Medulla oblongata (tissue), 1 donor: ENCODE measurements around the gene CRISPLD2.

Experiments
- DNase-seq: peaks from one replicate; pipeline ENCODE4 v3.0.0-alpha.2; 2015; ENCODE audit errors: extremely low spot score

The CRISPLD2 gene

DNA sequence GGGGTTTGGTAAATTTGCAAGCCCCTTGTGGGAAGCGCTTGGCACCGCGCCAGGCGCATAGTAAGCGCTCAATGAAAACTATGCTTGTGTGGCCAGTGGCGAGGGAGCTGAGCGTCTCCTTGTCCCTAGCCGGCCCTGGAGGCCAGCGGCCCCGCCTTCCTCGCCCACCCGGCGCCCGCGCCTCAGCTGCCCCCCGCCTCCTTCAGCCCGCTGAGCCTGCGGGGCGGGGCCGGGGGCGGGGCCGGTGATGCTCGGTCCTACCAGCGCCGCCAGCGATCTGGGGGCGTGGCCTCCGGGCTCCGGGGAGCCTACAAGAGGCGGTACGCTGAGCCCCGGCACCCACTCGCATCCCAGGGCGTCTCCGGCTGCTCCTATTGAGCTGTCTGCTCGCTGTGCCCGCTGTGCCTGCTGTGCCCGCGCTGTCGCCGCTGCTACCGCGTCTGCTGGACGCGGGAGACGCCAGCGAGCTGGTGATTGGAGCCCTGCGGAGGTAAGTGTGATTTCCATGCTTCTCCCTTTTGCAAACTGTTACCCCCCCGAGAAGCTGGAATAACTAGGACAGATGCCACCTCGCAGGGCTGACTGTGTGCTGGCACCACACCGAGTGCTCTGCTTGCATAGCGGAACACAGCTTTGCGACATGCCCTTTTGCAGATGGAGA is at the start of gene CRISPLD2:
Gene CRISPLD2, plus strand, starts transcription at position 342 of the 661 bp plus-strand sequence. CDS start 18,511 bp downstream, outside the sequence.
- DNase-seq = peak; percentile 85

GRCh38 chr16:84773312-84773711 is 46.5 kb upstream of the CRISPLD2 start:
- no peak for DNase-seq

DNA sequence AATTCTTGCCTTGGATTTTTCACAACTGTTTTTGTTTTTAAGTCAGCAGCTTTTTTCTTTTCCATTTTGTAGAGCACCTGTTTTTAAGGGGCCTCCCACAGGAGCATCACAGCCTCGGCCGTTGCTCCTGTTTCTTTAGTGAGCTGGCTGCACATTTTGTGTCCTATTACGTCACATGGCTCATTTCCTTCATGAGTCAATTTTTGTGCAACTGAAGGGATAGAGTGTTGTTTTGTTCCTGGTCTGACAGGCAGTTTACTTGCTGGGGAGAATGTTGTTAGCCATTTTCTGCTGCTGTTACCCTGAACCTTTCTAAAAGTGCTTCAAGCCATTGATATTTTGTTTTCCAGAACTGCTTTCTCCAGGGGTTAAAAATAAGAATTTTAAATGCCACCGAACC is 45.0 kb upstream of the CRISPLD2 start:
- DNase-seq = no peak

- no peak for DNase-seq
These were observed 44.4 kb upstream of the CRISPLD2 start for GRCh38 chr16:84775262-84775810.

DNA sequence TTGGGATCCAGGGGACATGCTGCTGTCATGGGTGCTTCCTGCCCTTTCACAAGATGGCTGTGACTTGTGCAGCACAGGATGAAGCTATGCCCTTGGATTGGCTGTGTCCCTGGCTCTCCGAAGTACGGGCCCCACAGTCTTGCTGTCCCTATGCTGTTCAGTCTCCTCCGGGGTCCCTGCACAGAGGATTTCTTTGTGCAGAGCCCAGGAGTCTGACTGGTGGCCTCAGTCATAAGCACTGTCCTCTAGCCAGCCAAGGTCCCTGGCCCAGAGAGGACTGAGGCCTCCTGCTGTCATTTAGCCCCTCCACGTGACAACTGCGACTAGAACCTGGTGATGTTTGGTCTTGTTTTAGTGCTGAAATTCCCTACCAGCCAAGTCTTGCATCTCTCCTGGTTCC is 42.4 kb upstream of the CRISPLD2 start:
- peak; percentile 40 for DNase-seq

DNA sequence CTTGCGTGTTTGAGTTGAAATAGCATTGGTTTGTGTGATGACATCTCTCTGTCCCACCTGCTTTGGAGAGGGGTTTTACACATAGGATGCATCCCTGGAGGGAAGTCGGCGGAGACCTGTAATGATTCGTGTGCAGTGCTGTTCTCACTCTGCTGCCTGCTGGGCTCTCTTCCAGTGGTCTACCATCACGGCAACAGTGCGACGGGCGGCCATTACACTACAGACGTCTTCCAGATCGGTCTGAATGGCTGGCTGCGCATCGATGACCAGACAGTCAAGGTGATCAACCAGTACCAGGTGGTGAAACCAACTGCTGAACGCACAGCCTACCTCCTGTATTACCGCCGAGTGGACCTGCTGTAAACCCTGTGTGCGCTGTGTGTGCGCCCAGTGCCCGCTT is 41.1 kb upstream of the CRISPLD2 start:
- no peak for DNase-seq

DNA sequence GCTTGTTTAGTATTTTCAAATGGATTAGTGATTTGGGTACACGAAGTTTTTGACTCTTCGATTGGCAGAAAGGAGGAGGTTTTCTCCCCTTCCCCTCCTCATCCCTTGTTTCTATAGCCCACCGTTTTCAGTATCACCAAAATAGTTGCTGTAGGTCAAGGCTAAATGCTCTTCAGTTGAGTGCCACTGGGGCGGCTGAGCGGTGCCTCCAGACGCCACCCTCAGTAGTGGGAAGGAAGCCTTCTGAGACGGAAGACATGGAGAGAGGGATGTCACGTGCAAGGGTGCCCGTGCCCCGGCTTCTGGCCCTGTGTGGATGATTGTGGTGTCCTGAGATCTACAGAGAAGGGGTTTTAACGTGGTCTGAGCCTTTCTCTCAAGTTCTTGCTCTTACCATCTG is 39.7 kb upstream of the CRISPLD2 start:
- DNase-seq = no peak

- peak; percentile 20 for DNase-seq
These were observed 39.0 kb upstream of the CRISPLD2 start for GRCh38 chr16:84780544-84781376.

GRCh38 chr16:84782846-84783245 is 36.9 kb upstream of the CRISPLD2 start:
- peak; percentile 44 for DNase-seq

DNA sequence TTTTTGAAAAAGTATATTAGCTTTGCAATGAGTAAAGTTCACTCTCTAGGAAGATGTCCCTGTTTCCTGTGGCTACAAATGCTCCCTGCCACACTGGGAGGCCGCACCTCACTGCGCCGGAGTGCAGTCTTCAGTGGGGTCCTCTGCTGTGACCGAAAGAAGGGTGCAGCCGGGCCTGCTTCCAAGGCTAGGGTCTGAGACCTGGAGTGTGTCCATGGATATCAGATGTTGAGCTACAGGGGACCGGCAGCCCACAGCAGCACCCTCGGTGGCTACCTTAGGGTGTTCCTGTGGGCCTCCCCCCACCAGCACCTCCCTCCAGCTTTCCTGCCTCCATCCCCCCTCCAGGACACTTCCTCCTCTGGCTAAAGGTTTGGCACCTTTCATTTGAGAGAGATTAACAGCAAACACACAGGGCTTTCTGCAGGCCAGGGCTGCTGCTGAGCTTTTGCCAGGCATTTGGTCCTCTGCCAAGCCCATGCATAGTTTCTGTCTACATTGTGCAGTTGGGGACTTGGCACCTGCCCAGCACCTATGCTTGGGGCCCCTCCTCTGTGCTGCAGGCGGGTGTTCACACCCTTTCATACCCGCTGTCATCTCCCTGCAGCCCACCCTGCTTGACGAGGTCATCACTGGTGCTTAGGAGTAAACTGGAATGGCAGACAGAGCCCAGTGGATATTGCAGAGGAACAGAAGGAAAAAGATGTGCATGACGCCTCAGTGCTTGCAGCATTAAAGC is 33.8 kb upstream of the CRISPLD2 start:
- DNase-seq = no peak

DNA sequence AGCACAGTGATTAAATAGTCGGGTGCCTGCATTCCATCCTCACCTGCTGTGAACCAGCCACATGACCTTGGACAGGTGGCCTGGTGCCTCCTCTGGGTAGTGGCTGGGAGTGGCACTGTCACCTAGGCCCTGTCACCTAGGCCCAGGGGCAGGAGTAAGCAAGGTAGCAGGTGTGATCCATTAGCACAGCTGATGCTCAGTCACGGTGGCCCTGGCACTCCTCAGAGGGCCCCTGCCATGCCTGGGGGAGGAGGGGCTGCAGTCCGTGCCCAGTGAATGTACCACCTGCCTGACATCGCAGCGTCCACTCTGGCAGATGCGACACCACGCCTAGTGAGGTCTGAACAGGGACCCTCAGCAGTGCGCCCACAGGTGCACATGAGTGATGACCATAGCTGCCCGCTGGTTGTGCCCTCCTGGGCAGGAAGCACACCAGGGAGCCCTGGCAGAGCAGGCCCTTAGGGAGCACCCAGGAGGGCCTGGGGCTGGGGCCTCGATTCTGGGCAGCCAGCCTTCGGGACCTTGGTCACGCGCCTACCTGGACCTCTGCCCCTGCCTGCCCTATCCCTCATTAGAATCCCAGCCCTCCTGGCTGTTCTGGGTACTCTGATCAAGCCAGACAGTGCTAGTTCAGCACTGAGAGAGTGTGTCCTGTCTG is 33.1 kb upstream of the CRISPLD2 start:
- no peak for DNase-seq

DNA sequence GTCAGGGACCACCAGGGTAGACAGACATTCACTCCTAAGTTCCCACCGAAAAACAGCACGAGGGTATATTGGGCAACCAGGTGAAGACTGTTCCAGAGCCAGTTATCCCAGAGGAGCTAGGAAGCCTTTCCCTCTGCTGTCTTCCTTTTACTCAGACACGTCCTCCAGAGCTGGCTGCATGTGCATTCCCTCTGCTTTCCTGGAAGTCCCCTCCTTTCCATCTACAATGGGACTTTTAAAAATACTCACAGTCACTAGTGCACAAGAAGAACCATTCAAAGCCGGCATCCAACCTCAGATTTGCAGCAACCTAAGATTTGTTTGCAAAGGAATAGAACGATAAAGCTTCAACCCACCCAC is 32.5 kb upstream of the CRISPLD2 start:
- no peak for DNase-seq

DNA sequence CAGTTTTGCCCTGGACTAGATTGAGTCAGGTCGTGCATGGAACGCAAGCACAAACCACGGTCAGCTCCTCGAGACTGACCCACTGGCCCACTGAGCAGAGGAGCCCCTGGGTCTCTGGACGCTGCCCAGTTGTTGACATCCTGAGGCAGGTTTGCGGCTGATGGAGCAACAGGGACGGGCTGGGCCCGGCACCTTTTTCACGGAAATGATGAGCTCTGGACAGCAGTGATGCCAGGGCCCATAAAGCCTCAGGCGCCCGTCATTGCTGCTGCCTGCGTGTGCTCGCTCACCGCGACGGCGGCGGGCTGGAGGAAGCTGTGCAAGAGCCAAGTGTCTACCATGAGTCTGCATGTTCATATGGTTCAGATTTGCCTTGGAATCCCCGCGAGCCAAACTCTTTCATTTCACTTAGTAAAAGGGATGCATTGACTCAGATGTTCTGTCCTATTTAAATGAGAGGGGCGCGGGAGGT is 30.8 kb upstream of the CRISPLD2 start:
- DNase-seq = no peak

DNA sequence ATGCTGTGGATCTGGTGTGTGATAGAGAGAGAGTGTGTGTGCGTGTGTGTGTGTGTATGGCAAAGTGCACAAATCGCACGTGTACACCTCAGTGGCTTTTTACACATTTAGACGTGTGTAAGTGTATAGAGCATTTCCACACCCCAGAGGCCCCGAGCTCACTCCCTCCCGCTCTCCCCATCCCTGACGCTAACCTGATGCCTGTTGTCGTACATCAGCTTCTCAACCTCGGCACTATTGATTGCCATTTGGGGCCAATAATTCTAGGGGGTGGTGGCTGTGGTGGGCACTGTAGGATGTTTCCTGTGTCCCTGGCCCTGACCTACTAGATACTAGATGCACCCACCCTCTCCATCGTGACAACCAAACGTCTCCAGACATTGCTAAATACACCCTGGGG is 30.4 kb upstream of the CRISPLD2 start:
- DNase-seq = no peak

GRCh38 chr16:84790301-84790700 is 29.5 kb upstream of the CRISPLD2 start:
- no peak for DNase-seq

DNA sequence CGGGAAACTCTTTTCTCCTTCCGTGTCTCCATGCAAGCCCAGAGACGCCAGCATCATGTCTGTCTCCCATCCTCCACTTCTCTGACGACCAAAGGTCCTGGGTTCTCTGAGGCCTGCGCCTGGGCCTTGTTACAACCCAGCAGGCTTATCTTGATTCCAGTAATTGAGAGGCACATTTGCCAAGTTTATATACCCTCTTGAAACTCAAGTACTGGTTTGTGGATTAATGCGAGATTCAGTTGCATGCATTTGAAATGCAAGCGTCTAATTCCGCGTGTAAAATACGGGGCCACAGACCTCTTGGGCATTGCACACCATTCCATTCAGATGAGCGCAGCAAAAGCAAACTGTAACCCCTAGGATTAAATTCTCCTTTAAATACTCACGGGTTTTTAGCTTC is 28.7 kb upstream of the CRISPLD2 start:
- no peak for DNase-seq

GRCh38 chr16:84791501-84791900 is 28.3 kb upstream of the CRISPLD2 start:
- DNase-seq = no peak

DNA sequence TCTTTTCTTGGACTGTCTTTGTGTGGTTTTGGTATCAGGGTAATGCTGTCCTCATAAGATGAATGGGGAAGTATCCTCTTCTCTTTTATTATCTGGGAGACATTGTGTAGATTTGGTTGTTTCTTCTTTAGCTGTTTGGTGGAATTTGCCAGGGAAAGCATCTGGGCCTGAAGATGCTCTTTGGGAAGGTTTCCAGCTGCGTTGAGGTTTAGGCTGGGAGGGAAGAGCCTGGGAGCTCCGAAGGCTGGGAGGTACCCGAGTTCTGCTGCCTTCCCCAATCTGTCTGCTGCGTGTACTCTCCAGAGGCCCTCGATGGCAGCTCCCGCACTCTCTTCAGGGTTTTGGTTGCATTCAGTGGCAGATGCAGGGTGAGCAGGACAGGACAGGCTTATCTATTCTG is 25.6 kb upstream of the CRISPLD2 start:
- no peak for DNase-seq

- DNase-seq = no peak
These were observed 25.2 kb upstream of the CRISPLD2 start for GRCh38 chr16:84794626-84795025.

DNA sequence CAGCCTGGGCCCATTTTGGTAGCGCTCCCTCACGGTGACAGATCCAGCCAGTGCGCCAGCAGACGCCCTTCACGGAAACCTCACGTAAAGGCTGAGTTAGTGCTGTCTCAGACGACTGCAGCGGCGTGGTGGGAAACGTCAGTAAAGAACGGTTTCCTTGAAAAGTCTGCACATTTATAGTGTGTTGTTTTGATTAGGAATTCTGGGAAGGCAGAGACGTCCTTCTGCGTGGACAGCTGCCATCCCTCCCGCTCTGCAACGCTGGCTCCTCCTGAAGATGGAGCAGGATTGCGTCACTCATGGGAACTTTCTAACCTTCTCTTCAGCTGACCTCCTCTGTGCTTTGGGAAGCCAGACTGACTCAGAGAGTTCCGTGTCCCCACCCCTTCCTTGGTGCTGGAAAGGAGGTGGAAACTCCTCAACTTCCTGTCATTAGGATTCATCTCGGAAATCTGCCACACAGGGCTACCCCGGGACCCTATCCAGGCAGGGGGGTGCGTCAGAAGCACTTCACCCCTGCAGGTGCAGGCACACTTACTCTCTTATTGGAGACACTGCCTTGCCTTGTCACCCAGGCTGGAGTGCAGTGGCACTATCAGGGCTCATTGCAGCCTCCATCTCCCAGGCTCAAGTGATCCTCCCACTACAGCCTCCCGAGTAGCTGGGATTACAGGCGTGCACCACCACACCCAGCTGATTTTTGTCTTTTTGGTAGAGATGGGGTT is 24.3 kb upstream of the CRISPLD2 start:
- no peak for DNase-seq
